ENCODE data around the gene FOXD2.

- TF ChIP-seq CTCF (IDR thresholded peaks at IDR 0.05) (no peak), ZFX (IDR thresholded peaks at IDR 0.05; ENCODE audit: borderline replicate concordance) (no peak)
Observed at GRCh38 chr1:47402591-47402990, 35.3 kb upstream of the FOXD2 start.
